Measurements from ENCODE around the gene CDC42EP1. TPM values are rescaled to one million over a fixed set of nuclear protein-coding genes. Genes with fewer than 3 reads are reported as not detected.
A peak's percentile ranks its signal among the peaks of the same experiment; 100 is the strongest.

Gene CDC42EP1
- total and polyA plus RNA-seq, 2 experiments from 2014 or later = 83.8 to 122 TPM

DNA sequence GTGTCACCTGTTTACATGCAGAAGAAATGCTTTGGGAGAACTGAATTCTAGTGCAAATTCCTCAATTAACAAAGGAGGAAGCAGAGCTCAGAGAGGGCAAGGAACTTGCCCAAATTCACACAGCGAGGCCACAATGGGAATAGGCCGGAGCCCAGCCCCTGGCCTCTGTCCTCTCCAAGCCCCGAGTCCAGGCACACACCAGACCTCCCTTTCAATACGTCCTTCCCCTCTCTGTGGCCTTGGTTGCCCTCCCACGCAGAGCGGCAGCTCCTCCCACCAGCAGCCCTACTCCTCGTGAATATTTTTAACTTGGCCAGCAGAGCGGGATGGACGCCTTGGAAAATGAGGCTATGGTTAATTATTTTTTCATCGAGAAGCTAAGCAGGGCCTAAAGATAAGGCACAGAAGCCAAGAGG is 39.5 kb upstream of the CDC42EP1 start:
- H4K20me1 ChIP-seq (ENCODE audit: insufficient read depth) = no peaks in the 10 kb centered on the region
- no peak overlapping the region for H3K4me2 ChIP-seq (ENCODE audit: unreplicated experiment)
- no peaks in the 10 kb centered on the region for H3K9me2 ChIP-seq (ENCODE audit: insufficient read depth)
- H3K27ac ChIP-seq = no peak overlapping the region
- no peak overlapping the region for H2AFZ ChIP-seq
- H3K9me3 ChIP-seq (ENCODE audit: low read depth) = no peaks in the 10 kb centered on the region
- no peaks in the 10 kb centered on the region for H3K79me2 ChIP-seq (ENCODE audit: insufficient read depth)
- H3K36me3 ChIP-seq (ENCODE audit: low read depth) = no peaks in the 10 kb centered on the region
- no peak overlapping the region for H3K4me3 ChIP-seq
- 79 to 83% methylated on average over 10 of the region's 10 CpGs for WGBS, 2 experiments (ENCODE audit: low coverage in 1 of 2, low lambda C conversion rate in 2 of 2, missing lambda C conversion rate in 2 of 2)
- TF ChIP-seq EZH2 (IDR thresholded peaks at IDR 0.05; ENCODE audit: insufficient read depth, poor library complexity, severe bottlenecking) = no peak
- TF ChIP-seq EZH2phosphoT487 (IDR thresholded peaks at IDR 0.05; ENCODE audit: insufficient read depth, low read depth) = no peak
- in situ Hi-C loops (cut with MboI) = no loop called here
- H3K4me1 ChIP-seq (ENCODE audit: insufficient read depth) = peaks cover 13% of the 10 kb centered on the region
- no peak for DNase-seq
- H3F3A ChIP-seq (ENCODE audit: insufficient read depth) = peaks cover 6% of the 10 kb centered on the region; the same call in 1 of the 2 replicates
- no peak overlapping the region for H3K9ac ChIP-seq
- H3K27me3 ChIP-seq (replicated peaks; ENCODE audit: insufficient read depth) = no peaks in the 10 kb centered on the region

GRCh38 chr22:37521236-37521739 is 39.0 kb upstream of the CDC42EP1 start:
- H3K9ac ChIP-seq = no peak overlapping the region
- DNase-seq = no peak
- H2AFZ ChIP-seq = no peak overlapping the region
- no peaks in the 10 kb centered on the region for H3K36me3 ChIP-seq (ENCODE audit: low read depth)
- no peaks in the 10 kb centered on the region for H3K27me3 ChIP-seq (replicated peaks; ENCODE audit: insufficient read depth)
- no peak overlapping the region for H3K4me2 ChIP-seq (ENCODE audit: unreplicated experiment)
- 87 to 90% methylated on average over 14 of the region's 14 CpGs for WGBS, 2 experiments (ENCODE audit: low coverage in 1 of 2, low lambda C conversion rate in 2 of 2, missing lambda C conversion rate in 2 of 2)
- H3K79me2 ChIP-seq (ENCODE audit: insufficient read depth) = no peaks in the 10 kb centered on the region
- no peak for TF ChIP-seq EZH2 (IDR thresholded peaks at IDR 0.05; ENCODE audit: insufficient read depth, poor library complexity, severe bottlenecking)
- TF ChIP-seq EZH2phosphoT487 (IDR thresholded peaks at IDR 0.05; ENCODE audit: insufficient read depth, low read depth) = no peak
- H3K9me3 ChIP-seq (ENCODE audit: low read depth) = no peaks in the 10 kb centered on the region
- H3K27ac ChIP-seq = no peak overlapping the region
- H3K4me3 ChIP-seq = no peak overlapping the region
- in situ Hi-C loops (cut with MboI) = no loop called here
- no peaks in the 10 kb centered on the region for H3K9me2 ChIP-seq (ENCODE audit: insufficient read depth)
- peaks cover 18% of the 10 kb centered on the region for H3K4me1 ChIP-seq (ENCODE audit: insufficient read depth)
- H3F3A ChIP-seq (ENCODE audit: insufficient read depth) = peaks cover 11% of the 10 kb centered on the region; the same call in 1 of the 2 replicates
- H4K20me1 ChIP-seq (ENCODE audit: insufficient read depth) = no peaks in the 10 kb centered on the region

DNA sequence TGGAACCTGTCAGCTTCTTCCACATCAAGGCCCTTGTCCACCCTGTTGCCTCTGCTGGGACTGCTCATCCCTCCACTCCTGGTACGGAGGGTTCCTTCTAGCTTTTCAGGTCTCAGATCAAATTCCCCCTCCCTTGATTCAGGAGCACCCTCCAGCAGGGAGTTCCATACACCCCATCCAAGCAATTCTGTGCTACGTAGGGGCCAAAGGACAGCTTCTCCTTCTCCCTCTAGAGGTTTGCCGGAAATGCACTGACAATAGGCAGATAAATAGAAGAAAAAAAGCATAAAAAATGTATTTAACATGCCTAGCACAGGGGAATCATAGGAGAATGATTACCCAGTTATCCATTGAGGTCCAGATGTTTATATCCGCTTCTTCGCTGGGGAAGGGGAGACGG is 37.8 kb upstream of the CDC42EP1 start:
- Histone ChIP-seq H3K27ac (no peak overlapping the region), H3K9me2 (ENCODE audit: insufficient read depth) (no peaks in the 10 kb centered on the region), H3K4me2 (ENCODE audit: unreplicated experiment) (no peak overlapping the region), H3K9ac (no peak overlapping the region), H2AFZ (no peak overlapping the region), H3K4me1 (ENCODE audit: insufficient read depth) (peaks cover 29% of the 10 kb centered on the region), H4K20me1 (ENCODE audit: insufficient read depth) (no peaks in the 10 kb centered on the region), H3F3A (ENCODE audit: insufficient read depth) (peaks cover 22% of the 10 kb centered on the region), H3K4me3 (no peak overlapping the region), H3K36me3 (ENCODE audit: low read depth) (no peaks in the 10 kb centered on the region), H3K79me2 (ENCODE audit: insufficient read depth) (no peaks in the 10 kb centered on the region), H3K9me3 (ENCODE audit: low read depth) (no peaks in the 10 kb centered on the region), H3K27me3 (replicated peaks; ENCODE audit: insufficient read depth) (no peaks in the 10 kb centered on the region)
- in situ Hi-C loops (cut with MboI) = no loop called here
- 98 to 99% methylated on average over 6 of the region's 6 CpGs for WGBS, 2 experiments (ENCODE audit: low coverage in 1 of 2, low lambda C conversion rate in 2 of 2, missing lambda C conversion rate in 2 of 2)
- TF ChIP-seq EZH2 (IDR thresholded peaks at IDR 0.05; ENCODE audit: insufficient read depth, poor library complexity, severe bottlenecking) (no peak), EZH2phosphoT487 (IDR thresholded peaks at IDR 0.05; ENCODE audit: insufficient read depth, low read depth) (no peak)
- no peak for DNase-seq

DNA sequence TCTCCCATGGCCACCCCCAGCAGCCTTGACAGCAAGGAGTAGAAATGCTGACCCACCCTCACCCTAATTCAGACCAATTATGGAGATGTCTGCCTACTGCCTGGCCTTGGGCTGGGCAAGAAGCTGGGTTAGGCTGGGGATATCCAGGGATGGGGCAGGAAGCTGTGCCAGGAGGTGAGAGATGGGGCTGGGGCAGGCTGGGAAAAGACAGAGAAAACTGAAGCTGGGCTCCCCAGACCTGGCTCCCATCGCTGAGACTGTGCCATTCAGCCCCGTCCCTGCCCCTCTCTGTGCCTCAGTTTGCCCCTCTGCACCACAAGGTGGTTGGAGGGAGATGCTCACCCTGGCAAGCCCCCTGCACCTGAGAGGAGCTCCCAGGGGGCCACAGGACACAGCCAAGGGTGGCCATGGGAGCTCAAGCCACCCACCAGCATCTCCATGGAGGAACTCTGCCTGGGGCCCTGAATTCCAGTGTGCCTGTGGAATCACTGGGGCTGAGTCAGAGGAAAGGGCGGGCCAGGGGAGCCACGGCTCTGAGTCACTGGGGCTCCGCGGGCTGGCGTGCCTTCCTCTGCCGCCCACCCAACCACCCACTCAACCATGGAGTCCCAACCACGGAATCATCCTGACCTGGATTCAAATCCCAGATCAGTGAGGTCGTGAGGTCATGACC is 35.1 kb upstream of the CDC42EP1 start:
- TF ChIP-seq EZH2phosphoT487 (IDR thresholded peaks at IDR 0.05; ENCODE audit: insufficient read depth, low read depth) (no peak), EZH2 (IDR thresholded peaks at IDR 0.05; ENCODE audit: insufficient read depth, poor library complexity, severe bottlenecking) (no peak)
- H4K20me1 ChIP-seq (ENCODE audit: insufficient read depth) = no peaks in the 10 kb centered on the region
- peak; percentile 98 for DNase-seq
- H3K4me3 ChIP-seq = no peak overlapping the region
- peak overlapping the region; percentile 45 for H3K4me2 ChIP-seq (ENCODE audit: unreplicated experiment)
- H3K9ac ChIP-seq = peak overlapping the region; percentile 40
- H3F3A ChIP-seq (ENCODE audit: insufficient read depth) = peaks cover 23% of the 10 kb centered on the region
- no peaks in the 10 kb centered on the region for H3K36me3 ChIP-seq (ENCODE audit: low read depth)
- no peaks in the 10 kb centered on the region for H3K9me3 ChIP-seq (ENCODE audit: low read depth)
- peak overlapping the region; percentile 75 for H3K27ac ChIP-seq
- H2AFZ ChIP-seq = no peak overlapping the region
- WGBS, 2 experiments (ENCODE audit: low coverage in 1 of 2, low lambda C conversion rate in 2 of 2, missing lambda C conversion rate in 2 of 2) = 23 to 25% methylated on average over 10 of the region's 10 CpGs
- in situ Hi-C loops (cut with MboI) = no loop called here
- H3K9me2 ChIP-seq (ENCODE audit: insufficient read depth) = no peaks in the 10 kb centered on the region
- peaks cover 30% of the 10 kb centered on the region for H3K4me1 ChIP-seq (ENCODE audit: insufficient read depth)
- H3K79me2 ChIP-seq (ENCODE audit: insufficient read depth) = no peaks in the 10 kb centered on the region
- H3K27me3 ChIP-seq (replicated peaks; ENCODE audit: insufficient read depth) = no peaks in the 10 kb centered on the region

All from GM23248 (cell line).